Progenitor cell of endocrine pancreas (in vitro differentiated cells): ENCODE results near the gene FOXC1. TPM values are rescaled to one million over a fixed set of nuclear protein-coding genes. Genes with fewer than 3 reads are reported as not detected.

Source experiments
- DNase-seq: peaks from one replicate; pipeline ENCODE4 v3.0.0; 2021; ENCODE audit warnings: low spot score; ENCODE audit not compliant: unreplicated experiment
- H3K27ac Mint-ChIP-seq: 2 replicates; pipeline ENCODE4 v1.8.0; 2021; ENCODE audit warnings: mild to moderate bottlenecking, moderate library complexity, mixed read lengths
- H3K27me3 Mint-ChIP-seq: 2 replicates; pipeline ENCODE4 v1.8.0; 2021; ENCODE audit warnings: mixed read lengths
- H3K36me3 Mint-ChIP-seq: 2 replicates; pipeline ENCODE4 v1.8.0; 2022; ENCODE audit warnings: mixed read lengths; ENCODE audit not compliant: insufficient read depth
- H3K4me1 Mint-ChIP-seq: 2 replicates; pipeline ENCODE4 v1.8.0; 2021; ENCODE audit warnings: low read depth, mixed read lengths
- H3K4me3 Mint-ChIP-seq: 2 replicates; pipeline ENCODE4 v1.8.0; 2021; ENCODE audit warnings: low read depth, mild to moderate bottlenecking, moderate library complexity, mixed read lengths
- H3K9me3 Mint-ChIP-seq: 2 replicates; pipeline ENCODE4 v1.8.0; 2021; ENCODE audit warnings: low read depth, mixed read lengths
- CTCF ChIP-seq: fragments of 200-600 bp; sonication (generic); IDR thresholded peaks from one replicate; pipeline ENCODE4 v1.5.0; 2021; ENCODE audit warnings: antibody characterized with exemption, mild to moderate bottlenecking; ENCODE audit not compliant: unreplicated experiment
- total RNA-seq: library from RNA; stranded (reverse); gene quantifications from 2 replicates; pipeline ENCODE4 v1.2.1, GENCODE V29; 2021

Gene FOXC1
- total RNA-seq, 1 donor from 2014 or later: 0.46 TPM

- Mint-ChIP-seq H3K27ac (no peak overlapping the region), H3K27me3 (peaks cover 38% of the 10 kb centered on the region), H3K36me3 (no peaks in the 10 kb centered on the region), H3K9me3 (no peaks in the 10 kb centered on the region), H3K4me3 (no peak overlapping the region), H3K4me1 (peaks cover 17% of the 10 kb centered on the region)
- DNase-seq: no peak
- TF ChIP-seq CTCF: no peak
These were observed 16.3 kb upstream of the FOXC1 start for GRCh38 chr6:1593286-1593957.

- no peaks in the 10 kb centered on the region for H3K9me3 Mint-ChIP-seq
- H3K4me1 Mint-ChIP-seq: peaks cover 14% of the 10 kb centered on the region
- peaks cover 41% of the 10 kb centered on the region for H3K27me3 Mint-ChIP-seq
- DNase-seq: no peak
- TF ChIP-seq CTCF: no peak
- no peak overlapping the region for H3K4me3 Mint-ChIP-seq
- no peak overlapping the region for H3K27ac Mint-ChIP-seq
- no peaks in the 10 kb centered on the region for H3K36me3 Mint-ChIP-seq
These were observed 15.8 kb upstream of the FOXC1 start for GRCh38 chr6:1593958-1594314.

DNA sequence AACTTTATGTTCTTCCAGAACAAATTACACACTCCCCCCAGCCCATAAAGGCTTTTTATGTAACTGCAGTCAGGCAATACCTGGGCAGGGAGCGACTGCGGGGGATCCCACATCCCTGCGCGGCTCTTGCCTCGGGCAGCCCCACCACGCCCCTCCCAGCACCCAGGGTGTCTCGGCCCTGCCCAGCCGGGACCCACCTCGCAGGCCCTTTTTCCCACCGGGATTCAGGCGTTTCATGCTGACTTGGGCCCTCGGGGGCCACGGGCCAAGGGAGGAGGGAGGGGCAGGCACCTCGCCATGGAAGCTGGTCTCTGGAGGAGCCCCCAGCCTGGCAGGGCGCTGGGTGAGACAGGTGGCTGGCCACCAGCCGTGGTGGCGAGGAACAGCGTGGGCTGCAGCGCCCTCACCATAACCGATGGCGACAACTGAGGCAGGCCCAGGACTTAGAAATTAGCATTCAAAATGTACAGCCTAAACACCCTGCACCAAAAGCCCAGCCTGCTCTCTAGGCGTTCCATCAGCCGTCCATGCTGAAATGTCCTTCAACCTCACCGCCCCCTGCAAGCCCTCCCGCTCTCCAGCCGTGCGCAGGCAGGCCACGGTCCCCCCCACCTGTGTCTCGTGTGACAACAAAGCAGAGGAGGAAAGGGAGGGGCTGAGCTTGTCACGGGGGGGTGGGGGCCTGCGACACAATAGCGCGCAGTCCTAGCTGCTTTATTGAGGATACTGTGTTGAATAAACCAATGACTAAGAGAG is 15.1 kb upstream of the FOXC1 start:
- Mint-ChIP-seq H3K9me3 (no peaks in the 10 kb centered on the region), H3K36me3 (no peaks in the 10 kb centered on the region), H3K4me3 (no peak overlapping the region), H3K27me3 (peaks cover 47% of the 10 kb centered on the region), H3K27ac (no peak overlapping the region), H3K4me1 (peaks cover 10% of the 10 kb centered on the region)
- TF ChIP-seq CTCF: no peak
- no peak for DNase-seq

- Mint-ChIP-seq H3K27ac (no peak overlapping the region), H3K4me3 (no peak overlapping the region), H3K36me3 (no peaks in the 10 kb centered on the region), H3K4me1 (peaks cover 10% of the 10 kb centered on the region), H3K27me3 (peaks cover 55% of the 10 kb centered on the region), H3K9me3 (no peaks in the 10 kb centered on the region)
- no peak for DNase-seq
- TF ChIP-seq CTCF: no peak
These were observed 14.2 kb upstream of the FOXC1 start for GRCh38 chr6:1595271-1596087.
